MCF 10A (cell line): ENCODE measurements around the gene TLCD5. TPM values are rescaled to one million over a fixed set of nuclear protein-coding genes. Genes with fewer than 3 reads are reported as not detected.

Source experiments
- BruUV-seq: library from RNA; stranded (reverse); fragments of 400-500 nt; replicated peaks from 2 replicates; lab custom pipeline; 2021; lab: Mats Ljungman, UMichigan
- CTCF ChIA-PET: fragments of 300-600 bp; sonication (Branson Sonifier 250); formaldehyde crosslinking; extraction: SDS; loops from one replicate; lab custom pipeline; 2021; ENCODE audit warnings: antibody characterized with exemption, inconsistent platforms; lab: Yijun Ruan, JAX
- POLR2A ChIA-PET: fragments of 300-600, 350-650 bp; sonication (Branson Sonifier 250); formaldehyde crosslinking; extraction: SDS; loops from one replicate; lab custom pipeline; 2020; ENCODE audit warnings: antibody characterized with exemption, inconsistent platforms; lab: Yijun Ruan, JAX
- DNase-seq: peaks from one replicate; pipeline ENCODE4 v3.0.0-alpha.2; 2018; ENCODE audit not compliant: unreplicated experiment
- H3K27ac Mint-ChIP-seq: one replicate; pipeline ENCODE4 v1.8.0; 2022; ENCODE audit warnings: mild to moderate bottlenecking, low read depth, mixed read lengths; ENCODE audit not compliant: unreplicated experiment
- H3K27me3 Mint-ChIP-seq: one replicate; pipeline ENCODE4 v1.8.0; 2022; ENCODE audit warnings: mixed read lengths; ENCODE audit not compliant: insufficient read depth, unreplicated experiment
- H3K36me3 Mint-ChIP-seq: one replicate; pipeline ENCODE4 v1.8.0; 2022; ENCODE audit warnings: mild to moderate bottlenecking, moderate library complexity, mixed read lengths; ENCODE audit not compliant: insufficient read depth, unreplicated experiment
- H3K4me1 Mint-ChIP-seq: one replicate; pipeline ENCODE4 v1.8.0; 2022; ENCODE audit warnings: mixed read lengths; ENCODE audit not compliant: insufficient read depth, unreplicated experiment
- H3K4me3 Mint-ChIP-seq: one replicate; pipeline ENCODE4 v1.8.0; 2022; ENCODE audit warnings: mild to moderate bottlenecking, moderate library complexity, mixed read lengths; ENCODE audit not compliant: unreplicated experiment
- H3K9me3 Mint-ChIP-seq: one replicate; pipeline ENCODE4 v1.8.0; 2022; ENCODE audit warnings: mixed read lengths; ENCODE audit not compliant: unreplicated experiment
- intact Hi-C: fragments of 100-400 bp; cut with micrococcal nuclease; formaldehyde crosslinking; loops from 2 replicates; pipeline ENCODE4 v1.14.1; 2022
- total RNA-seq: library from RNA; stranded (reverse); gene quantifications from 2 replicates; pipeline ENCODE4 v1.2.3, GENCODE V29; 2022
- TF ChIP-seq, protein P1 (sequence below): fragments of 200-600 bp; IDR thresholded peaks from one replicate; pipeline ENCODE4 v1.8.0; 2022; ENCODE audit warnings: antibody characterized with exemption, mild to moderate bottlenecking; ENCODE audit not compliant: unreplicated experiment

TLCD5 gene
- total RNA-seq, 1 experiment from 2014 or later, result 9.6 TPM

DNA sequence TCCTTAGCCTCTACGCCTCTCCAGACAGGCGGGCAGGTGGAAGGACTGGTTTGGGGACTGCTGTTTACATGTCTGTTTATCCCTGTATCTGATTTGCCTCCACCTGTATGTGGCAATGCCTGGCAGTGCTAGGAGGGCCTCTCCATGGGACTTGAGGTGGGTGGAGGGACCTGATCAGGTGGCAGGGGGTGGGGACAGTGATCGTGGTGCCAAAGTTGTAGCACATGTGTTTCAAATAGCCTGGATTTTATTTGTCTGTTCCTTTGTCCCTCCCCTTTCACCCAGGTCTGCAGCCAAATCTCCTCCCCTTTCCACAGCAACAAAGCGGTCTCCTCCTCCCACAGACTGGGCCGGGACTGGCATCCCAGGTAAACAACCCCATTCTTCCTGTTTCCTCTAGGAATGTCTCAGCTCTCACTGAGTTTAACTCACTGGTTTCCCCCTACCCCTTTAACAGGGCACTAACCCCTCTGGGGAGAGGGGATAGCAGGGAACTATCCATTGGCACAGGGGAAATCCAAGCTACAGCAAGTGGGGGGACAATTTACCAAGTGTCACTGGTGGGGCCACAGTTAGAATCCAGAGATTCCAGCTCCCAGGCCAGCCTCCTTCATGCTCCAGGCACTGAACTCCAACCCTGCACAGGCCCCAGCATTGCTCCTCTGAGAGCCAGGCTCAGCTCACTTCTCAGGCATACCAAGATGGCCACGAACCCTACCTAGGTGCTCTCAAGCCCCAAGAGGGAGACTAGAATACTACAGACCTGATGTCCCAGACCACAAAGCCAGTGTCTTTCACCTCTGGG is 22.9 kb upstream of the TLCD5 start:
- intact Hi-C loops, result loop anchor here (5.0 kb wide), 1 partner anchor 180 kb away; no protein-coding TSS in a partner anchor
- Mint-ChIP-seq H3K27ac (no peak overlapping the region), H3K4me1 (peaks cover 22% of the 10 kb centered on the region), H3K4me3 (no peak overlapping the region), H3K27me3 (peaks cover 10% of the 10 kb centered on the region), H3K9me3 (no peaks in the 10 kb centered on the region), H3K36me3 (peaks cover 5% of the 10 kb centered on the region)
- ChIA-PET POLR2A (interaction anchor here (0.6 to 1.6 kb wide), 3 partner anchors 123 to 465 kb away, joined by 3 to 6 read pairs (median 4); no protein-coding TSS in a partner anchor), CTCF (interaction anchor here (0.6 to 14.9 kb wide), 44 partner anchors 8 to 867 kb away, joined by 3 to 526 read pairs (median 4); partner anchors contain the start of genes OAF, POU2F3 and TLCD5)
- BruUV-seq, result no TSS peak
- no peak for DNase-seq
- TF ChIP-seq, protein P1, sequence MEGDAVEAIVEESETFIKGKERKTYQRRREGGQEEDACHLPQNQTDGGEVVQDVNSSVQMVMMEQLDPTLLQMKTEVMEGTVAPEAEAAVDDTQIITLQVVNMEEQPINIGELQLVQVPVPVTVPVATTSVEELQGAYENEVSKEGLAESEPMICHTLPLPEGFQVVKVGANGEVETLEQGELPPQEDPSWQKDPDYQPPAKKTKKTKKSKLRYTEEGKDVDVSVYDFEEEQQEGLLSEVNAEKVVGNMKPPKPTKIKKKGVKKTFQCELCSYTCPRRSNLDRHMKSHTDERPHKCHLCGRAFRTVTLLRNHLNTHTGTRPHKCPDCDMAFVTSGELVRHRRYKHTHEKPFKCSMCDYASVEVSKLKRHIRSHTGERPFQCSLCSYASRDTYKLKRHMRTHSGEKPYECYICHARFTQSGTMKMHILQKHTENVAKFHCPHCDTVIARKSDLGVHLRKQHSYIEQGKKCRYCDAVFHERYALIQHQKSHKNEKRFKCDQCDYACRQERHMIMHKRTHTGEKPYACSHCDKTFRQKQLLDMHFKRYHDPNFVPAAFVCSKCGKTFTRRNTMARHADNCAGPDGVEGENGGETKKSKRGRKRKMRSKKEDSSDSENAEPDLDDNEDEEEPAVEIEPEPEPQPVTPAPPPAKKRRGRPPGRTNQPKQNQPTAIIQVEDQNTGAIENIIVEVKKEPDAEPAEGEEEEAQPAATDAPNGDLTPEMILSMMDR, result no peak

DNA sequence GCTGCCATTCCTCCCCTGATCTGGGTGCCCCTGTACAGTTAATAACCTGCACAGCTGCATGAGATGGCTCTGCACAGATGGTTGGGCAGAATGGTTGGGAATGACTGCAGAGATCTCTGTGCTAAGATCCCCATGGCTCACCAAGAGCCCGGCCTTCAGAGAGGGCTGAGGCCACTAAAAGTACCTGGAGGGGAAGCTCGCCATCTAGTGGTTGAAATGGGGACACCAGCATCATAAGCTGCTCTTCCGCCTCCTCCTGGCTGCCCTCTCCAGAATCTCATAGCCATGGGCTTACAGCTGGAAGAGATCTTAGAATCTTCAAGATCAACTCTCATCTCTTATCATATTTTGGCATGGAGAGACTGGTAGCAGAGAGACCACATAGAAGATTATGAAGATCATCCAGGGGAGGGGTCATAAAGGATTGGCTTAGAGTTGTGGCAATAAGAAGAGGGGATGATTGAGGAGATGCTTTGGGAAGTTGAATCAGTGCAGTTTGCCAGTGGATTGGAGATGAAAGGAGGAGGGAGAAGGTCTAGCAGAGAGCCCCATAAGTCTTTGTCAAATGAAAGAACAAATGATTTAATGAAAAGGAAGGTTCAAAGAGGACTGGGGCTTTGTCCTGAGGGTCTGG is 22.0 kb upstream of the TLCD5 start:
- no peaks in the 10 kb centered on the region for H3K9me3 Mint-ChIP-seq
- H3K4me1 Mint-ChIP-seq, result peaks cover 22% of the 10 kb centered on the region
- DNase-seq, result peak; percentile 86
- peak overlapping the region; percentile 55 for H3K27ac Mint-ChIP-seq
- H3K36me3 Mint-ChIP-seq, result peaks cover 4% of the 10 kb centered on the region
- intact Hi-C loops, result loop anchor here (5.0 kb wide), 1 partner anchor 181 kb away; no protein-coding TSS in a partner anchor
- TF ChIP-seq, protein P1, result peak; percentile 88
- POLR2A ChIA-PET, result interaction anchor here (0.6 to 2.1 kb wide), 6 partner anchors 23 to 464 kb away, joined by 3 to 13 read pairs (median 5); partner anchors contain the start of gene TLCD5
- H3K4me3 Mint-ChIP-seq, result no peak overlapping the region
- peaks cover 5% of the 10 kb centered on the region for H3K27me3 Mint-ChIP-seq
- CTCF ChIA-PET, result interaction anchor here (0.5 to 14.9 kb wide), 48 partner anchors 8 to 425 kb away, joined by 3 to 526 read pairs (median 4); partner anchors contain the start of genes ARHGEF12, POU2F3 and TLCD5
- BruUV-seq, result no TSS peak

DNA sequence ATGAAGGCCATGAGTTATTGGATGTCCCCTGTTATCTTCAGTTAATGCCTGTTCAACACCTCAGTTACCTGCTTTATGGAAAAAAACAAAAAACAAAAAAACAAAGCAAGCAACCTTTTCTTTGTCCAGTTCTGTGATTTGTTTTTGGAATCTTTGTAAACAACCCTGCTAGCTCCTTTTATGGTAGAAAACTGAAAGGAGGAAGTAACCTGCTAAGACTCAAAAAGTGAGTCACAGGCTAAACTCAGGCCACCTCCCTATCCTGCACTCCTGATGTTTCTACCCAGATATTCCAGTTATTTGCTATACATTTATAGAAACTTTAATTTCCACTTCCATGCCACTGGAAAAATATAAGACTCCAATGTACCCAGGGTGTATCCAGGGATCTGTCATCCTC is 20.6 kb upstream of the TLCD5 start:
- H3K4me1 Mint-ChIP-seq, result peaks cover 22% of the 10 kb centered on the region
- H3K27ac Mint-ChIP-seq, result peak overlapping the region; percentile 49
- CTCF ChIA-PET, result interaction anchor here (0.6 to 14.9 kb wide), 12 partner anchors 9 to 552 kb away, joined by 3 to 526 read pairs (median 7); partner anchors contain the start of gene POU2F3
- POLR2A ChIA-PET, result interaction anchor here (0.6 to 2.1 kb wide), 11 partner anchors 10 to 613 kb away, joined by 3 to 13 read pairs (median 3); partner anchors contain the start of gene TLCD5
- H3K27me3 Mint-ChIP-seq, result no peaks in the 10 kb centered on the region
- no peaks in the 10 kb centered on the region for H3K9me3 Mint-ChIP-seq
- DNase-seq, result peak; percentile 42
- H3K4me3 Mint-ChIP-seq, result no peak overlapping the region
- no TSS peak for BruUV-seq
- intact Hi-C loops, result loop anchor here (5.0 kb wide), 1 partner anchor 182 kb away; no protein-coding TSS in a partner anchor
- TF ChIP-seq, protein P1, result no peak
- no peaks in the 10 kb centered on the region for H3K36me3 Mint-ChIP-seq
